ENCODE data around the gene MRPL12. TPM values are rescaled to one million over a fixed set of nuclear protein-coding genes. Genes with fewer than 3 reads are reported as not detected.

The MRPL12 gene
- total and polyA plus RNA-seq, 2 of the 13 experiments (the other 11 are each of a cell fraction or from before 2014, with no cell fraction given): 39.1 to 94.1 TPM

DNA sequence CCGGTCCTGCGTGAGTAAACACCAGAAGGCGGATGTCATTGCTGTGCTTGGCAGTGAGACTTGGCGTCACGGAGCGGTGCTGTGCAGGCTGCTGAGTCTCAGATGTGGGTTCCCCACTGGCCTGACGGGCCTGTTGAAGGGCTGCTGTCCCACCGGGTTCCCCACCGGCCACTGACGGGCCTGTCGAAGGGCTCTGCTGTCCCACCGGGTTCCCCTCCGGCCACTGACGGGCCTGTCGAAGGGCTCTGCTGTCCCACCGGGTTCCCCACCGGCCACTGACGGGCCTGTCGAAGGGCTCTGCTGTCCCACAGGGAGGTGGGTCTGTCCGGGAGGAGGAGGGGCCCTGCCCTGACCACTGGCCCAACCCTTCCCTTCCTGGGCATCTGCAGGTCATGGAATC lies 16.6 kb upstream of the MRPL12 start (continued):
- TF ChIP-seq, protein P1, sequence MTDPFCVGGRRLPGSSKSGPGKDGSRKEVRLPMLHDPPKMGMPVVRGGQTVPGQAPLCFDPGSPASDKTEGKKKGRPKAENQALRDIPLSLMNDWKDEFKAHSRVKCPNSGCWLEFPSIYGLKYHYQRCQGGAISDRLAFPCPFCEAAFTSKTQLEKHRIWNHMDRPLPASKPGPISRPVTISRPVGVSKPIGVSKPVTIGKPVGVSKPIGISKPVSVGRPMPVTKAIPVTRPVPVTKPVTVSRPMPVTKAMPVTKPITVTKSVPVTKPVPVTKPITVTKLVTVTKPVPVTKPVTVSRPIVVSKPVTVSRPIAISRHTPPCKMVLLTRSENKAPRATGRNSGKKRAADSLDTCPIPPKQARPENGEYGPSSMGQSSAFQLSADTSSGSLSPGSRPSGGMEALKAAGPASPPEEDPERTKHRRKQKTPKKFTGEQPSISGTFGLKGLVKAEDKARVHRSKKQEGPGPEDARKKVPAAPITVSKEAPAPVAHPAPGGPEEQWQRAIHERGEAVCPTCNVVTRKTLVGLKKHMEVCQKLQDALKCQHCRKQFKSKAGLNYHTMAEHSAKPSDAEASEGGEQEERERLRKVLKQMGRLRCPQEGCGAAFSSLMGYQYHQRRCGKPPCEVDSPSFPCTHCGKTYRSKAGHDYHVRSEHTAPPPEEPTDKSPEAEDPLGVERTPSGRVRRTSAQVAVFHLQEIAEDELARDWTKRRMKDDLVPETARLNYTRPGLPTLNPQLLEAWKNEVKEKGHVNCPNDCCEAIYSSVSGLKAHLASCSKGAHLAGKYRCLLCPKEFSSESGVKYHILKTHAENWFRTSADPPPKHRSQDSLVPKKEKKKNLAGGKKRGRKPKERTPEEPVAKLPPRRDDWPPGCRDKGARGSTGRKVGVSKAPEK (CRISPR knock-in tag; IDR thresholded peaks at IDR 0.05; ENCODE audit: borderline replicate concordance): no peak

DNA sequence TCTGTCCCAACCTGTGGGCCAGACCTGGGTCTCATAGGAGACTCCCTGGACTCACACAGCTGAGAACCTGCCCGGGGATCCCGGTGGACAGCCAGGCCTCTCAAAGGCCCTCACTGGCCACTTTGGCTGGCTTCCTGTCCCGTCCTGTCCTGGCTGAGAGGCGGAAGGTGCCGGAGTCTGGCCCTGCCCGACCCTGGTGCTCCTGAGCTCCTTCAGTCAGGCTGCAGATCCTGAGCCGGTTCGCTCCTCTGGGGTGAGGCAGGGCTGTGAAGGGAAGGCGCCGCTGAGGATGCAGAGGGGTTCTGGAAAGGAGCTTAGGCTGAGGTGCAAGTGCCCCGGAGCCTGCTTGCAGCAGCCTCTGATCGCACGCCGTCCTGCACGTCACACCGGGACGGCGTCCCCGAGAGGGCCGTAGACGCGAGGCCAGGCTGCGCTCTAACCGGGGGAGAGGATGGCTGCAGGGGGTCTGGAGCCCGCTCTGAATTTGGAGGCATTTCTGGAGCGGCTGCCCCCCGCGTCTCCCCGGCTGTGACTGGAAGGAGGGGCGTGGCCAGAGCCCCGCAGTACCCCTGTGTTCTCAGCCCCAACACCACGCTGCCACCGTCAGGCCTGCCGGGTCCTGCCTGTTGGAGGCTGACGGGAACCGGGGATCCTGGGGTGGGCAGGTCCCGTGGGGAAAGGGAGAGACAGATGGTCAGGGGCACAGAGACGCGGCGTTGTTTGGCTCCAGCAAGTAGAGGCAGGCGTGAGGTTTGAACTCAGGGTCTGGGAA lies 15.2 kb upstream of the MRPL12 start:
- Histone ChIP-seq H2AFZ (ENCODE audit: low read length) (no peak overlapping the region), H3K4me3 (replicated peaks in 1 of 3; ENCODE audit: insufficient read depth in 1 of 3, low read depth in 2 of 3, low read length in 3 of 3) (no peak overlapping the region), H3K79me2 (ENCODE audit: insufficient read depth, low read length) (peaks cover 28% of the 10 kb centered on the region), H3K4me2 (ENCODE audit: low read depth, low read length) (no peak overlapping the region), H3K4me1 (ENCODE audit: insufficient read depth, low read length) (peaks cover 17% of the 10 kb centered on the region), H4K20me1 (ENCODE audit: insufficient read depth, low read length) (no peaks in the 10 kb centered on the region), H3K9ac (ENCODE audit: insufficient read depth, low read depth, low read length) (no peak overlapping the region), H3K36me3 (replicated peaks in 1 of 2; ENCODE audit: control insufficient read depth in 1 of 2, insufficient read depth in 2 of 2, low read length in 2 of 2) (peaks cover 53 to 72% of the 10 kb centered on the region in 2 experiments; a peak in 4 of 5 replicates), H3K27ac (ENCODE audit: extremely low read length, insufficient read depth, low read length) (no peak overlapping the region), H3K27me3 (ENCODE audit: control insufficient read depth in 1 of 2, insufficient read depth in 2 of 2, low read length in 2 of 2) (no peaks in the 10 kb centered on the region; a peak in 2 of 5 replicates), H3K9me3 (ENCODE audit: low read length) (no peaks in the 10 kb centered on the region)
- no peak for ATAC-seq
- 97% methylated on average over 36 of the region's 41 CpGs for WGBS (ENCODE audit: low lambda C conversion rate)
- DNase-seq (ENCODE audit: low spot score): no peak
- BruUV-seq (replicated peaks): no TSS peak
- CTCF ChIA-PET (ENCODE audit: low intra/inter-chr PET ratio, low total read pairs): no interaction called here
- FAIRE-seq: no peak
- POLR2A ChIA-PET: interaction anchor here (1.8 kb wide), 1 partner anchor 15 kb away, joined by 6 read pairs; the partner anchor contains the start of gene MRPL12
- intact Hi-C loops (cut with micrococcal nuclease; ENCODE audit: unreplicated experiment) (no loop called here), in situ Hi-C loops (cut with HindIII; ENCODE audit: extremely low pct_ligation_motif_present, low pct_unique_long_range_greater_than_20kb) (no loop called here)
- TF ChIP-seq PTBP1 (IDR thresholded peaks at IDR 0.05; ENCODE audit: low read depth, low read length, poor library complexity, severe bottlenecking): no peak
- TF ChIP-seq ZNF558 (CRISPR knock-in tag; IDR thresholded peaks at IDR 0.05; ENCODE audit: borderline replicate concordance): no peak
- no peak for TF ChIP-seq ZFP41 (CRISPR knock-in tag; IDR thresholded peaks at IDR 0.05; ENCODE audit: borderline replicate concordance)
- TF ChIP-seq, protein P2, sequence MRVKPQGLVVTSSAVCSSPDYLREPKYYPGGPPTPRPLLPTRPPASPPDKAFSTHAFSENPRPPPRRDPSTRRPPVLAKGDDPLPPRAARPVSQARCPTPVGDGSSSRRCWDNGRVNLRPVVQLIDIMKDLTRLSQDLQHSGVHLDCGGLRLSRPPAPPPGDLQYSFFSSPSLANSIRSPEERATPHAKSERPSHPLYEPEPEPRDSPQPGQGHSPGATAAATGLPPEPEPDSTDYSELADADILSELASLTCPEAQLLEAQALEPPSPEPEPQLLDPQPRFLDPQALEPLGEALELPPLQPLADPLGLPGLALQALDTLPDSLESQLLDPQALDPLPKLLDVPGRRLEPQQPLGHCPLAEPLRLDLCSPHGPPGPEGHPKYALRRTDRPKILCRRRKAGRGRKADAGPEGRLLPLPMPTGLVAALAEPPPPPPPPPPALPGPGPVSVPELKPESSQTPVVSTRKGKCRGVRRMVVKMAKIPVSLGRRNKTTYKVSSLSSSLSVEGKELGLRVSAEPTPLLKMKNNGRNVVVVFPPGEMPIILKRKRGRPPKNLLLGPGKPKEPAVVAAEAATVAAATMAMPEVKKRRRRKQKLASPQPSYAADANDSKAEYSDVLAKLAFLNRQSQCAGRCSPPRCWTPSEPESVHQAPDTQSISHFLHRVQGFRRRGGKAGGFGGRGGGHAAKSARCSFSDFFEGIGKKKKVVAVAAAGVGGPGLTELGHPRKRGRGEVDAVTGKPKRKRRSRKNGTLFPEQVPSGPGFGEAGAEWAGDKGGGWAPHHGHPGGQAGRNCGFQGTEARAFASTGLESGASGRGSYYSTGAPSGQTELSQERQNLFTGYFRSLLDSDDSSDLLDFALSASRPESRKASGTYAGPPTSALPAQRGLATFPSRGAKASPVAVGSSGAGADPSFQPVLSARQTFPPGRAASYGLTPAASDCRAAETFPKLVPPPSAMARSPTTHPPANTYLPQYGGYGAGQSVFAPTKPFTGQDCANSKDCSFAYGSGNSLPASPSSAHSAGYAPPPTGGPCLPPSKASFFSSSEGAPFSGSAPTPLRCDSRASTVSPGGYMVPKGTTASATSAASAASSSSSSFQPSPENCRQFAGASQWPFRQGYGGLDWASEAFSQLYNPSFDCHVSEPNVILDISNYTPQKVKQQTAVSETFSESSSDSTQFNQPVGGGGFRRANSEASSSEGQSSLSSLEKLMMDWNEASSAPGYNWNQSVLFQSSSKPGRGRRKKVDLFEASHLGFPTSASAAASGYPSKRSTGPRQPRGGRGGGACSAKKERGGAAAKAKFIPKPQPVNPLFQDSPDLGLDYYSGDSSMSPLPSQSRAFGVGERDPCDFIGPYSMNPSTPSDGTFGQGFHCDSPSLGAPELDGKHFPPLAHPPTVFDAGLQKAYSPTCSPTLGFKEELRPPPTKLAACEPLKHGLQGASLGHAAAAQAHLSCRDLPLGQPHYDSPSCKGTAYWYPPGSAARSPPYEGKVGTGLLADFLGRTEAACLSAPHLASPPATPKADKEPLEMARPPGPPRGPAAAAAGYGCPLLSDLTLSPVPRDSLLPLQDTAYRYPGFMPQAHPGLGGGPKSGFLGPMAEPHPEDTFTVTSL (CRISPR knock-in tag; IDR thresholded peaks at IDR 0.05; ENCODE audit: borderline replicate concordance): no peak
- TF ChIP-seq ZNF552 (CRISPR knock-in tag; IDR thresholded peaks at IDR 0.05; ENCODE audit: borderline replicate concordance): no peak
- peak; percentile 26 for TF ChIP-seq AGO1 (IDR thresholded peaks at IDR 0.05; ENCODE audit: low read depth, low read length, poor library complexity, severe bottlenecking)
- TF ChIP-seq, protein P1 (CRISPR knock-in tag; IDR thresholded peaks at IDR 0.05; ENCODE audit: borderline replicate concordance): no peak
- no peak for TF ChIP-seq MEF2D (CRISPR knock-in tag; IDR thresholded peaks at IDR 0.05)

All from HepG2 (cell line).